Measurements from ENCODE around the gene EGF.

The EGF gene

DNA sequence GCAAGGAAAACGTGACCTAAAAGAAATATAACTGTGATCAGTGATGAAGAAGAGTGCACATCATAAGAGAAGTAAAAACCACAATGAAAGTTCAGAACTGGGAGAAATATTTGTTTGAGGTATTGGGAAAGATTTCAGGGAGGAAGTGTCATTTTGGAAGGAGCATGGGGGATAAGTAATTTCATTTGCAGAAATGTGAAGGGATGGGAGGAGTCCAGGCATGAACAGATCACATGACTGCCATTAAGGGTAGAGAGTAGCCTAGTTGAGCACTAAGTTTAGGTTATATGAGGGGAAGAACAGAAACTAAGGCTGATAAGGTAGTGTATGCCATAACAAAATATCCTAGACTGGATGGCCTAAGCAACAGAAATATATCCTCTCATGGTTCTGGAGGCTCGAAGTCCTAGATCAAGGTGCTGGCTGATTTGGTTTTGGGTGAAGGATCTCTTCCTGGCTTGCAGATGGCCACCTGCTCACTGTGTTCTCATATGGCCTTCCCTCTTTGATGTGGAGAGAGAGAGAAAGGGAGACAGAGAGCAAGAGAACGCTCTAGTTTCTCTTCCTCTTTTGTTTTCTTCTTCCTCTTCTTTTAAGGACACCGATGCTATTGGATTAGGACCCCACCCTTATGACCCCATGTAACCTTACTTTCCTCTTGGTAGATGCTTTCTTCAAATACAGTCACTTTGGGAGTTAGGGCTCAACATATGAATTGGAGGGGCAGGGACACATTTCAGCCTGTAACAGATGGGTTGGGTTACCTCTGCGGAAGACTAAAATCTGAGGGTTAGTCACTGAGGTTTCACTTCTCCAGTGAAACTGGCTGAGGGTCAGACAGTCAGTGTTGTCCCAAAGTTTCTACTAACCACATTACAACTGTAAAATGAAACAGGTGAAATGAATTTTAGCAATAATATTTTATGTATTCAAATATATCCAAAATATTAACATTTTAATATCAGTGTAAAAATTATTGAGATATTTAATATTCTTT, 77.9 kb downstream of the EGF start:
- H3K79me2 ChIP-seq (ENCODE audit: insufficient read depth, low read length): no peaks in the 10 kb centered on the region
- H3K27ac ChIP-seq (ENCODE audit: low read depth, low read length): peak overlapping the region; percentile 95
- no peak overlapping the region for H3K9ac ChIP-seq (ENCODE audit: low read length)
- no peaks in the 10 kb centered on the region for H3K9me3 ChIP-seq (ENCODE audit: insufficient read depth, low read length)
- no peak overlapping the region for H2AFZ ChIP-seq (ENCODE audit: low read depth, low read length, severe bottlenecking)
- TF ChIP-seq, protein P1, sequence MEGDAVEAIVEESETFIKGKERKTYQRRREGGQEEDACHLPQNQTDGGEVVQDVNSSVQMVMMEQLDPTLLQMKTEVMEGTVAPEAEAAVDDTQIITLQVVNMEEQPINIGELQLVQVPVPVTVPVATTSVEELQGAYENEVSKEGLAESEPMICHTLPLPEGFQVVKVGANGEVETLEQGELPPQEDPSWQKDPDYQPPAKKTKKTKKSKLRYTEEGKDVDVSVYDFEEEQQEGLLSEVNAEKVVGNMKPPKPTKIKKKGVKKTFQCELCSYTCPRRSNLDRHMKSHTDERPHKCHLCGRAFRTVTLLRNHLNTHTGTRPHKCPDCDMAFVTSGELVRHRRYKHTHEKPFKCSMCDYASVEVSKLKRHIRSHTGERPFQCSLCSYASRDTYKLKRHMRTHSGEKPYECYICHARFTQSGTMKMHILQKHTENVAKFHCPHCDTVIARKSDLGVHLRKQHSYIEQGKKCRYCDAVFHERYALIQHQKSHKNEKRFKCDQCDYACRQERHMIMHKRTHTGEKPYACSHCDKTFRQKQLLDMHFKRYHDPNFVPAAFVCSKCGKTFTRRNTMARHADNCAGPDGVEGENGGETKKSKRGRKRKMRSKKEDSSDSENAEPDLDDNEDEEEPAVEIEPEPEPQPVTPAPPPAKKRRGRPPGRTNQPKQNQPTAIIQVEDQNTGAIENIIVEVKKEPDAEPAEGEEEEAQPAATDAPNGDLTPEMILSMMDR (IDR thresholded peaks at IDR 0.05; ENCODE audit: insufficient read depth, low read length, poor library complexity, severe bottlenecking): no peak
- TF ChIP-seq EZH2phosphoT487 (conservative IDR thresholded peaks at IDR 0.05; ENCODE audit: low read length): no peak
- H4K20me1 ChIP-seq (ENCODE audit: low read depth, low read length): no peaks in the 10 kb centered on the region
- no peaks in the 10 kb centered on the region for H3K27me3 ChIP-seq (ENCODE audit: low read length)
- peak overlapping the region; percentile 71 for H3K4me2 ChIP-seq (ENCODE audit: low read depth, low read length, poor library complexity, severe bottlenecking)
- H3K36me3 ChIP-seq (ENCODE audit: low read length): no peaks in the 10 kb centered on the region
- H3K4me3 ChIP-seq (ENCODE audit: insufficient read depth, low read length, poor library complexity, severe bottlenecking): no peak overlapping the region
- H3K9me2 ChIP-seq (replicated peaks; ENCODE audit: insufficient read depth, low read length): no peaks in the 10 kb centered on the region
- peaks cover 12% of the 10 kb centered on the region; the same call in 1 of the 2 replicates for H3F3A ChIP-seq (ENCODE audit: insufficient read depth)

DNA sequence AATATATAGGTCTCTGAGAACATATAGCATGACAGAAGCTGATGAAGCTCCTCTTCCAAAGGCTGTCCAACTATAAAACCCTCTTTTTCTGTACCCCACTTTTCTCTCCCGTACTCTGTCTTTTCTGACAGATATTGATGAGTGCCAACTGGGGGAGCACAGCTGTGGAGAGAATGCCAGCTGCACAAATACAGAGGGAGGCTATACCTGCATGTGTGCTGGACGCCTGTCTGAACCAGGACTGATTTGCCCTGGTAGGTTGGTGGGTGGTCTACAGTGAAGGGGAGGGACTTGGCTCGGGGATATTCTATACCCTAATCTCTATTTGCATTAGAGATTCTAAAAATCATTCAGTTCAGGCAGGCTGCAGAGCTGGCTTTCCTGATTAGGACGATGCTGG, 80.4 kb downstream of the EGF start:
- Histone ChIP-seq H3K4me2 (ENCODE audit: low read depth, low read length, poor library complexity, severe bottlenecking) (no peak overlapping the region), H3K27ac (ENCODE audit: low read depth, low read length) (no peak overlapping the region)

GRCh38 chr4:109994415-109994827, 81.7 kb downstream of the EGF start:
- H3K27me3 ChIP-seq (ENCODE audit: low read length): no peaks in the 10 kb centered on the region
- no peaks in the 10 kb centered on the region for H4K20me1 ChIP-seq (ENCODE audit: low read depth, low read length)
- peaks cover 12% of the 10 kb centered on the region; the same call in 1 of the 2 replicates for H3F3A ChIP-seq (ENCODE audit: insufficient read depth)
- no peak overlapping the region for H3K4me3 ChIP-seq (ENCODE audit: insufficient read depth, low read length, poor library complexity, severe bottlenecking)
- no peak for TF ChIP-seq EZH2phosphoT487 (conservative IDR thresholded peaks at IDR 0.05; ENCODE audit: low read length)
- TF ChIP-seq, protein P1 (IDR thresholded peaks at IDR 0.05; ENCODE audit: insufficient read depth, low read length, poor library complexity, severe bottlenecking): no peak
- H3K9ac ChIP-seq (ENCODE audit: low read length): peak overlapping the region; percentile 19; the same call in 1 of the 2 replicates
- peak overlapping the region; percentile 42 for H3K4me2 ChIP-seq (ENCODE audit: low read depth, low read length, poor library complexity, severe bottlenecking)
- H3K79me2 ChIP-seq (ENCODE audit: insufficient read depth, low read length): no peaks in the 10 kb centered on the region
- H3K27ac ChIP-seq (ENCODE audit: low read depth, low read length): no peak overlapping the region
- H3K9me2 ChIP-seq (replicated peaks; ENCODE audit: insufficient read depth, low read length): no peaks in the 10 kb centered on the region
- H2AFZ ChIP-seq (ENCODE audit: low read depth, low read length, severe bottlenecking): peak overlapping the region; percentile 39
- H3K9me3 ChIP-seq (ENCODE audit: insufficient read depth, low read length): no peaks in the 10 kb centered on the region
- H3K36me3 ChIP-seq (ENCODE audit: low read length): no peaks in the 10 kb centered on the region

More for the DNA sequence above, 80.4 kb downstream of the EGF start:
- Histone ChIP-seq H3K27me3 (ENCODE audit: low read length) (no peaks in the 10 kb centered on the region), H3K79me2 (ENCODE audit: insufficient read depth, low read length) (no peaks in the 10 kb centered on the region), H3K9me2 (replicated peaks; ENCODE audit: insufficient read depth, low read length) (no peaks in the 10 kb centered on the region), H3K9ac (ENCODE audit: low read length) (no peak overlapping the region), H2AFZ (ENCODE audit: low read depth, low read length, severe bottlenecking) (no peak overlapping the region), H3F3A (ENCODE audit: insufficient read depth) (peaks cover 12% of the 10 kb centered on the region; the same call in 1 of the 2 replicates), H3K36me3 (ENCODE audit: low read length) (no peaks in the 10 kb centered on the region), H3K4me3 (ENCODE audit: insufficient read depth, low read length, poor library complexity, severe bottlenecking) (no peak overlapping the region), H3K9me3 (ENCODE audit: insufficient read depth, low read length) (no peaks in the 10 kb centered on the region), H4K20me1 (ENCODE audit: low read depth, low read length) (no peaks in the 10 kb centered on the region)
- no peak for TF ChIP-seq EZH2phosphoT487 (conservative IDR thresholded peaks at IDR 0.05; ENCODE audit: low read length)
- TF ChIP-seq, protein P1 (IDR thresholded peaks at IDR 0.05; ENCODE audit: insufficient read depth, low read length, poor library complexity, severe bottlenecking): no peak

All from SU-DHL-6 (cell line).